Left renal pelvis (tissue), 4 donors: ENCODE measurements around the gene CHD3. TPM values are rescaled to one million over a fixed set of nuclear protein-coding genes. Genes with fewer than 3 reads are reported as not detected.

ENCODE experiments used
- DNase-seq, 4 donors: peaks; one replicate each; pipeline ENCODE4 v3.0.0-alpha.2; 2013; ENCODE audit warnings: low read depth in 4 of 4, low spot score in 3 of 4
- polyA plus RNA-seq, 4 donors: library from polyadenylated mRNA; unstranded; fragments of 120-200 nt; gene quantifications; one replicate each; pipeline ENCODE4 v1.2.1, GENCODE V29; 2013; ENCODE audit not compliant: insufficient read length in 4 of 4

CHD3 gene
- polyA plus RNA-seq = 100 to 1,000 TPM; 146 to 213 (median 186) TPM

DNA sequence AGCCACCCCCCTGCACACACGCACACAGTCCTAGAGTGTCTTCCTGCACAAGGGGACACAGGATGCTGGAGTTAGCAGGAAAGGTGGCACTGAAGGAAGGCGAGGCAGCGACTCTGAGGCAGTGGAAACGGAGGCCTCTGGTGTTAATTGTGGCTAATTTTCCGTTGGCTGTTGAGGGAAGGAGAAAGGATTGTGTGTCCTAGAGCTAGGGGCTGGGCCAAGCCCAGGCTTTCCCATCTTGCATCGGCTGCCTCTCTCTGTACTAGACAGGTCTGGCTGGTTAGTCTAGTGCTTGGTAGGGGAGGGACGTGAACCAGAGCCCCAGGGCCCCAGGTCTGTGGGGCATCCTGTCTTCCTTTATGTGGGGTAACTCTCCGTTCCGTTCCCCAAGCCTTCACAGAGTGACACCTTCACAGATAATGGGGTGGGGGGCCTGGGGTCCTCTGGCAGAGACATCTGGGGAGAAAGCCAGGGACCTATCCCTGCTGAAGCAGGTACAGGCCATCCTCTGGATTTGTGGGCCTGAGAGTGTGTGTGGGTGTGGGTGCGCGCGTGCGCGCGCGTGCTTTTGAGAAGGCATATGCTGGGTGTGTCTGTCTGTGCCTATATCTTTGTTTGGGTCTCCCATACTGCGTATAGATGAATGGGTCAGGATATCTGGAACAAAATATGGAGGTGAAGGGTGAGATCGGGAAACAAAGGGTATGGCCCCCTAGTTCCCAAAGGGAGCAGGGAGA is at the start of gene CHD3:
CHD3 (plus strand) TSS at position 606 of the 737 bp plus-strand sequence. CDS start 212 bp downstream, outside the sequence.
- DNase-seq = peak in 2 of 4 donors; percentile 21 to 24

DNA sequence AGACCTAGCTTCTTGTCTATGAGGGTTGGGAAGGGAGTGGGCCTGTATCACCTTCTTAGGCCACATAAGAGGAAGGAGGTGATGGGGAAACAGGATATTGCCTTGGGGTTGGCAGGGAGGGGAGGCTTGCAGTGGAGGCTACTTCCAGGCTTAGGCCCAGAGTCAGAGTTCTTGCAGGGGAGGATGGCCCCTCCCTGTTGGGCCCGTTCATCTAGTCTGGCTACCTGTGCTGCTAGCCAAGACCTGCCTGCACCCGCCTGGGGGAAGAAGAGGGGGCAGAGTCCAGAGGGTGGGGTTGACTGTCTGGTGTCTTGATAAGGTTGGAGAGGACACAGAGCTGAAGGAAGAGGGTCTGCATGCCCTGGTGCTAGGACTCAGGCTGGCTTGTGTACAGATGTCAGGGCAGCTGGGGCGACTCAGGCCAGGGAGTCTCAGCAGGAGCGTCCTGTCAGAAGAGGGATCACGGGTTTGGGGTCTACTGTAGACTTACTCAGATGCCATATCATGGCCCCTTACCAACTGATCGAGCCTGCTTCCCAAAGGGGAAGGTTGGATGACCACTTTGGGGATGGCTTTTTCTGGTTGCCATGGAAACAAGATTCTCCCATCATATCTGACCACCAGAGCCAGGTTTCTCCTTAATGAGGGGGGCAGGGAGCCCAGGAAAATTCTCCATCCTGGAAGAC is 49.3 kb upstream of the CHD3 start:
- no peak for DNase-seq

DNA sequence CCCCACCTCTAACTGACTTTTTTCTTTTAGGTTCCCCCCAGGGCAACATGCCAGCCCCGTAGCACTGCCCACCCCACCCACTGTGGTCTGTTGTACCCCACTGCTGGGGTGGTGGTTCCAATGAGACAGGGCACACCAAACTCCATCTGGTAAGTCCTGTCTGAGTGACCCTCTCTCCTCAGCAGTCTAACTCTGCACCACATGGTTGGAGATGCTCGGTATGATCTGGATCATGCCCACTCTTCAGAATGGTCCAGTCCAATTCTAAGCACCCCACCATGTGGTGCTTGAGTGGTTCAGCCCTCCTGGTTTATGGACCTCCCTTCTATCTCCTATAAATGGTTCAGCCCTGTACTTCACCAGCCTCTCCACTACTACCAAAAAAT is 48.7 kb upstream of the CHD3 start:
- no peak for DNase-seq

DNA sequence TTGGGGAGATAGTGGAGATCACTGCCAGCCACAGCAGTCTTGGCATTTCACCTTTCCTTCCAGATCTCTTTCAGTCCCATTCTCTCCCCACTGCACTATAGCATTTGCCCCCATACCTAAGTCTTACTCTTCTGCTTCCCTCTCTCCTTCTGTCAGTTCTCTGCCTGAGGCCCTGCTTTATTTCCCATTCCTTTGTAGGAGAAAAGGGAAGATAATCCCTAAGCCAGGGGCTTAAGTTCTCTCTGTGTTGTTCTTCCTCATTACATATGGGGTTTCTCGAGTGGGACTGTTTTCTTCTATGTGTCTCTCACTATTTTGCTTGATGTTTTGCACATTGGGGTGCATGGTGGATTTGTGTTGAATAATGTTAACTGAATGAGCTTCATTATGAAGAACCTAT is 48.1 kb upstream of the CHD3 start:
- no peak for DNase-seq

DNA sequence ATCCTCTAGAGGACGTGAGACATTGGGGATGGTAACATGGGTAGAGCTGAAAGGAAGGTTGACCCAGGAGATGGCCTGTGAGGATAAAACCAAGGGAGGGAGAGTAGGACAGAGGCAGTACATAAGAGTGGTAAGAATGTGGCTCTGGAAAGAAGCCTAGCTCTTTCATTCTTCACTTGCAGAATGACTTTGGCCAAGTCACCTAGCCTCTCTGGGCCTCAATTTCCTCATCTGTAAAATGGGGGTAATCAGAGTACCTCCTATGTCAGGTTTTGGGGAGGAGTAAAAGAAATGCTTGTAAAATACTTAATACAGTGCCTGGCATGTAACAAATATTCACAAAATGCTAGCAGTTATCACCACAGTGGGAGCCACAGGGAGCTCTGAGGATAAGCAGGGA is 47.7 kb upstream of the CHD3 start:
- DNase-seq = no peak

DNA sequence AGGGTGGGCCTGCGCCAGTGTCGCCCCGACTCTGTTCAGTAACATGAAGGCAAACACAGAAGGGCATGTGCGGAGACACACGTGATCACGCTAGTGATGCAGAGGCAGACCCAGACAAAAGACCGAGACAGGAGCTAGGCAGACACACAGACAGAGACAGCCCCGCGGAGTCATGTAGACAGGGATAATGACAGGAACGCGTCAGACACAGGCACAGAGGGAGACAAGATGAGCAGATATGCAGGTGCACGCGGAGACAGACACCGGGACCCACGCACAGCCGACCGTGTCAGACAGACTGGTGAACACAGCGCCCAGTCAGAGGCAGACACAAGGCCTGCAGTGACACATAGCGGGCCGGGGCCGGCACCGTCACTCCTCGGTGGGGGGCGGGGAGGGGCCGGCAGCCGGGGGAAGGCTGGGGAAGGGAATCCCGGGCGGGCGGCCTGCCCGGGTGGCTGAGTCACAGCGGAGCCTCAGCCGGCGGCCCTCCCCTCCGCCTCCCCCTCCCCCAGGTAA is 47.1 kb upstream of the CHD3 start:
- peak in 1 of 4 donors; percentile 29 for DNase-seq

DNA sequence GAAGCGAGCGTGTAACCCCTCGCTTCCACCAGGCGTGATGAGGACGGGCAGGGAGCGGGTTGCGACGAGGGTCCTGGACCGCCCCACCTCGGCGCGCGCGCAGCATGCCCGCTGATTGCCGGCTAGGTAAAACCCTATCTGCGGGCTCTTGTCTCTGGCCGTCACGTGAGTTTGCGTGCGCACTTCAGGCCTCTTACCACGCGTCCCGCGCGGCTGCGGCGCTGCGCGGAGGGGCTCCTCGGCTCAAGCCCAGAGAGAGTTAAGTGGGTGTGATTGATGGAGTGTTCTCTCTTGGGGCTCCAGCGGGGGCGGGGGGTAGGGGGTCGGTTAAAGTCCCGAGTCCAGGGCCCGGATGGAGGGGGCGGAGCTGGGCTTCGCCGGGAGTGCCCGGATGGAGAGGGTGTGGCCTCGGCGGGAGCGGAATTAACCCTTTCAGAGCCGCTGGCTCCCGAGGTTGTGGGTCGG is 46.6 kb upstream of the CHD3 start:
- peak; percentile 79 to 86 (median 84) for DNase-seq

DNA sequence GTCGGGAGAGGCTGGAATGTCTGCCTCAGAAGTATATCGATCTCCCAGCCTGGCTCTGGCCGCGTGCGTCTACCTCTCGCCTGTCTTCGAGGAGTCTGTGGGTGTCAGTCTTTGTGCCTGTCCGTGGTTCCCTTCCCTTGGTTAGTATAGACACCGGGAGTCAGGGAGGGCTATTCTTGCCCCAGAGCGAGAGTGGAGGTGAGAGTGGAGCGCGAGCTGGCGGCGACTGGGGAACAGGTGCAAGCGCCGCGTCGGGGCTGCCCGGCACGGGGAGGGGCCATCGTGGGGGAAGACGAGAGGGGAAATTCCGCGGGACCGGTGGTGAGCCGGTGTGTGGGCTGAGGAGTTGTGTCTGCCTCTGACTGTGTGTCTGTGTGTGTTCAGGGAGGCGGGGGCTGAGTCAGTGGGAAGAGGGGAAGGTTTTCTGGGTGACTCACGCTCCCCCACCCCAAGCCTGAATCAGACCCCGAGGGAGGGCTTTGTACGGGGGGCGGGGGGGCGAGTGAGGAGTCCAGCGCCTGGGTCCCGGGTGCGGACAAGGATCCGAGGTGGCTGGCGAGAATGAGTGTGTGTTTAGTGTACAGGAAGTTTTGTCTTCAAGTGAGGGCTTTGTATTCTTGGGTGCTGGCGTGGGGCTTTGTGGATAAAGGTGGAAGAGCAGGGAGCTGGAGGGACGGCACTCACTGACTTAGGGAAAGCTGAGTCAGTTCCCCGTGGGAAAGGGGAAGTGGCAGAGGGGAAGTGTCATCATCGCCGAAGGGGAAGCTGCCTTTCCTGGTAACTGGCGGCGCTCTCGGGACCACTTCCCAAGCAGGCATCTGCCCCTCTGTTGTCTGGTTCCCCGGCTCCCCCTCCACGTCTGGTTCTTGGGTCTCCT is 46.0 kb upstream of the CHD3 start:
- DNase-seq = peak in 1 of 4 donors; percentile 19

DNA sequence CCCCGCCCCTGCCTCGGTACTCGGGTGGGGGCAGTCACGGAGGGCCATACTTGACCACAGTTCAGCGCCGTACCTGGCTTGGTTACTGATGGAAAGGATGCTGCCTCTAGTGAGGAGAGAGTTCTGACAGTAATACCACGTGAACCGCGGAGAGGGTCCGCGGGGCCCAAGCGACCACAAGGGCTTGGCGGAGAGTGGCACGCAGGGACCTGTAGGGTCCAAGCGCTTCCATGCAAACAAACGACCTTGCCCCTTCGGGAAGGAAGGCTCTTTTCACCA is 45.4 kb upstream of the CHD3 start:
- no peak for DNase-seq

DNA sequence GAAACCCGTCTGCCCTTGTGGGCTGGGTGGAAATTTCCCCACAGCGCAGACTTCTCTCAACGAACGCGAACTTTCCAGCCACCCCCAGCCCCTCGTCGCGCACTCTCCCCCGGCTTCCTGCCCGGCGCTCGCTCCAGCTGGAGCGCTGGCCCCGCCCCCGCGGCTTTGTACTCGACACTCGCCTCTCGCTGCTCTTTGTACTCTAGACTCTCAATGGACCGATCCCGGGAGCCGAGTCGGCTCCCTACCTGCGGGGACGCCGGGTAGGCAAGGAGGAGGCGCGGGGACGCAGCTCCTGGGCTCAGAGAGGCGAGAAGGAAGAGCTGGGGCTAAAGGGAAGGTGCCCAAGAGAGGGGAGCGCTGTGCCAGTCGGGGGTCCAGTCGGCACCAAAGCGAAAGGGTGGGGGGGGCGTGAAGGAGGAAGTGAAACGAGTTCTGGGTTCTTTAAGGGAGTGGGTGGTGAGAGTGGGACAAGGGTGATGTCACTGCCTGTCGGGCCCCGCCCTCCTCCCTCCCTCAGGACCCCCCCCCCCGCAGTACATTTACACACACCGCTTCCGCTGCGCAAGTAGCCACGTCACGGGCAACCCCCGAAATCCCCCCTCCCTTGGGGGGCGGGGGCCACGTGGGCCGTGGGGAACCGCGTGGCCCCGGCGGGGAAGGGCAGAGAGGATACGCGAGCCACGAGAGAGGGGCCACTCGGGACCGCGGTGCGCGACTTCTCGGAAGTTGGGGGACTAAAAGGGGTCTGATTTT is 44.9 kb upstream of the CHD3 start:
- peak in 1 of 4 donors; percentile 65 for DNase-seq

DNA sequence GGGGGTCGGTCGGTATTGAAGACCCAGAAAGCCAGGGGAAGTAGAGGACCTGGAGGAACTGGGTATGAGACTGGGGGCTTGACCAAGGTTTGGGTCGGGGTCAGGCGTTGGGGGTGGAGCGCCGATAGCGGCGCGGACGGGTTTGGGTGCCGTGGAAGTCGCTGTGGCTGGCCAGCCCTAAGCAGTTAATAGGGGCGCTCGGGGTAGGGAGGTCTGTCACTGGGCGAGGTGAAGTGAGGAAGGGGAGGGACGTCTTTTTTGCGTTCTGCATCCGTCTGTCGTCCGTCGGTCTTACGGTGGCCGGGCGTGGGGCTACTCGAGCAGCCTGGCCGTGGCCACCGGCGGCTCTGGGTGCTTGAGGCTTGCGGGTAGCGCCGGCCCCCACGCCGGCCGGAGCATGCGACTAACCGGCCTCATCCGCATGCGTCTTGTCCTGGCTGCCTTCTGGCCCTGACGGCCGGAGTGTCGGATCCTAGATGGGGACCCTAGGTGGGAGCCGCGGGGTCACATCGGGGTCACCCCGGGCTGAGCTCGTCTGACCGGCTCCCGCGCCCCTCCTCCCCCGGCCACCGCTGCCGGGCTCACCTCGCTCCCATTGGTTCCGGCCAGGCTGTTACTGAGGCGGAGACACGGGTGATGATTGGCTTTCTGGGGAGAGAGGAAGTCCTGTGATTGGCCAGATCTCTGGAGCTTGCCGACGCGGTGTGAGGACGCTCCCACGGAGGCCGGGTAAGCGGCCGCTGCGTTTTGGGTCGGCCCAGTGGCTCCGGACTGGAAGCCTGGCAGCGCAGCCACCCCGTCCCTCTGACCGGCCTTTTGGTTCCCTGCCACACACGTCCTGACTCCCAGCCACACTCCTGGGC is 44.1 kb upstream of the CHD3 start:
- peak; percentile 76 to 91 (median 82) for DNase-seq

DNA sequence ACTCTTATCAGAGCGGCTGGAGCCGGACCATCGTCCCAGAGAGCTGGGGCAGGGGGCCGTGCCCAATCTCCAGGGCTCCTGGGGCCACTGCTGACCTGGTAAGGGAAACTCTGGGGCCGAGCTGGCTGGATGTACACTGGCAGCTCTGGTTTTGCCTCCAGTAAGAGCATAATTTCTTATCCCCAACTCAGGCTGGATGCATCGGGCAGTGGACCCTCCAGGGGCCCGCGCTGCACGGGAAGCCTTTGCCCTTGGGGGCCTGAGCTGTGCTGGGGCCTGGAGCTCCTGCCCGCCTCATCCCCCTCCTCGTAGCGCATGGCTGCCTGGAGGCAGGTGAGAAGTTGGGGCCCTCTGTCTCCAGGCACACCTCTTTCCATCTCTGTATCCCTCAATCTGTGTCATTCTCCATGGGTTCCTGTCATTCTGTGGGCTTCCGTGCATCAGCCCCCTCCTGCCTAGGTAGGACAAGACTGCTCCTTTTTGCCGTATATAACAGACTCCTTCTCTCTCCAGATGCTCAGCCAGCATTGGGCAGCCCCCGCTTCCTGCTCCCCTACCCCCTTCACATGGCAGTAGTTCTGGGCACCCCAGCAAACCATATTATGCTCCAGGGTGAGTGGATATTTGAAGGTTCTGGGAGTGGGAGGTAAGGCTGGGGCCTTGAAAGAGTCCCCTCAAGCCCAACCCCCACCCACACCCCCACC is 43.1 kb upstream of the CHD3 start:
- no peak for DNase-seq

DNA sequence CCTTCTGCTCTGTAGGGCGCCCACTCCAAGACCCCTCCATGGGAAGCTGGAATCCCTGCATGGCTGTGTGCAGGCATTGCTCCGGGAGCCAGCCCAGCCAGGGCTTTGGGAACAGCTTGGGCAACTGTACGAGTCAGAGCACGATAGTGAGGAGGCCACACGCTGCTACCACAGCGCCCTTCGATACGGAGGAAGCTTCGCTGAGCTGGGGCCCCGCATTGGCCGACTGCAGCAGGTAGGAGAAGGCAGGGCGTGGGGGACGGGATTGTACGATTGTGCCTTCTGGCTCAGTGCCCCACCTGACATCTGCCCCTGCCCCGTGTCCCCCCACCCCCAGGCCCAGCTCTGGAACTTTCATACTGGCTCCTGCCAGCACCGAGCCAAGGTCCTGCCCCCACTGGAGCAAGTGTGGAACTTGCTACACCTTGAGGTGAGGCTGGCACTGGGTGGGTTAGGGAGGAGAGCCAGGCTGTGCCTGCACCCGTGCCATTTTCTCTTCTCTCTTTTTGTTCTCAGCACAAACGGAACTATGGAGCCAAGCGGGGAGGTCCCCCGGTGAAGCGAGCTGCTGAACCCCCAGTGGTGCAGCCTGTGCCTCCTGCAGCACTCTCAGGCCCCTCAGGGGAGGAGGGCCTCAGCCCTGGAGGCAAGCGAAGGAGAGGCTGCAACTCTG is 42.4 kb upstream of the CHD3 start:
- no peak for DNase-seq

DNA sequence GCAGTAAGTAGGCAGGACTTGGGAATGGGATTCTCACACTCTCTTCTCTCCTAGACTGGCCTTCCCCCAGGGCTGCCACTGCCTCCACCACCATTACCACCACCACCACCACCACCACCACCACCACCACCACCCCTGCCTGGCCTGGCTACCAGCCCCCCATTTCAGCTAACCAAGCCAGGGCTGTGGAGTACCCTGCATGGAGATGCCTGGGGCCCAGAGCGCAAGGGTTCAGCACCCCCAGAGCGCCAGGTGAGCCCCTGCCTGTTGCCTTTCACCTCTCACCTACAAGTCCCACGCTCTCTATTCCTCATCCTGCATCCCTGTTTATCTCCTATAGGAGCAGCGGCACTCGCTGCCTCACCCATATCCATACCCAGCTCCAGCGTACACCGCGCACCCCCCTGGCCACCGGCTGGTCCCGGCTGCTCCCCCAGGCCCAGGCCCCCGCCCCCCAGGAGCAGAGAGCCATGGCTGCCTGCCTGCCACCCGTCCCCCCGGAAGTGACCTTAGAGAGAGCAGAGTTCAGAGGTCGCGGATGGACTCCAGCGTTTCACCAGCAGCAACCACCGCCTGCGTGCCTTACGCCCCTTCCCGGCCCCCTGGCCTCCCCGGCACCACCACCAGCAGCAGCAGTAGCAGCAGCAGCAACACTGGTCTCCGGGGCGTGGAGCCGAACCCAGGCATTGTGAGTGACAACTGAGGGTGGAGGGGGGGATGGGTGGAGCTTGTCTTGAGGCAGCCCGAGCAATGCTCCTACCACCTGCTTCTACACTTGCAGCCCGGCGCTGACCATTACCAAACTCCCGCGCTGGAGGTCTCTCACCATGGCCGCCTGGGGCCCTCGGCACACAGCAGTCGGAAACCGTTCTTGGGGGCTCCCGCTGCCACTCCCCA is 41.6 kb upstream of the CHD3 start:
- no peak for DNase-seq

DNA sequence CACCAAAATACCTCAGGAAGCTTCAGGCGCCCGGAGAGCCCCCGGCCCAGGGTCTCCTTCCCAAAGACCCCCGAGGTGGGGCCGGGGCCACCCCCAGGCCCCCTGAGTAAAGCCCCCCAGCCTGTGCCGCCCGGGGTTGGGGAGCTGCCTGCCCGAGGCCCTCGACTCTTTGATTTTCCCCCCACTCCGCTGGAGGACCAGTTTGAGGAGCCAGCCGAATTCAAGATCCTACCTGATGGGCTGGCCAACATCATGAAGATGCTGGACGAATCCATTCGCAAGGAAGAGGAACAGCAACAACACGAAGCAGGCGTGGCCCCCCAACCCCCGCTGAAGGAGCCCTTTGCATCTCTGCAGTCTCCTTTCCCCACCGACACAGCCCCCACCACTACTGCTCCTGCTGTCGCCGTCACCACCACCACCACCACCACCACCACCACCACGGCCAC is 40.4 kb upstream of the CHD3 start:
- DNase-seq = no peak

DNA sequence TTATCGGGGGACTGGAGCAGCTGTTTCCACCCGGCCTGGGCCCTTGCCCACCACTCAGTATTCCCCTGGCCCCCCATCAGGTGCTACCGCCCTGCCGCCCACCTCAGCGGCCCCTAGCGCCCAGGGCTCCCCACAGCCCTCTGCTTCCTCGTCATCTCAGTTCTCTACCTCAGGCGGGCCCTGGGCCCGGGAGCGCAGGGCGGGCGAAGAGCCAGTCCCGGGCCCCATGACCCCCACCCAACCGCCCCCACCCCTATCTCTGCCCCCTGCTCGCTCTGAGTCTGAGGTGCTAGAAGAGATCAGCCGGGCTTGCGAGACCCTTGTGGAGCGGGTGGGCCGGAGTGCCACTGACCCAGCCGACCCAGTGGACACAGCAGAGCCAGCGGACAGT is 39.9 kb upstream of the CHD3 start:
- no peak for DNase-seq

DNA sequence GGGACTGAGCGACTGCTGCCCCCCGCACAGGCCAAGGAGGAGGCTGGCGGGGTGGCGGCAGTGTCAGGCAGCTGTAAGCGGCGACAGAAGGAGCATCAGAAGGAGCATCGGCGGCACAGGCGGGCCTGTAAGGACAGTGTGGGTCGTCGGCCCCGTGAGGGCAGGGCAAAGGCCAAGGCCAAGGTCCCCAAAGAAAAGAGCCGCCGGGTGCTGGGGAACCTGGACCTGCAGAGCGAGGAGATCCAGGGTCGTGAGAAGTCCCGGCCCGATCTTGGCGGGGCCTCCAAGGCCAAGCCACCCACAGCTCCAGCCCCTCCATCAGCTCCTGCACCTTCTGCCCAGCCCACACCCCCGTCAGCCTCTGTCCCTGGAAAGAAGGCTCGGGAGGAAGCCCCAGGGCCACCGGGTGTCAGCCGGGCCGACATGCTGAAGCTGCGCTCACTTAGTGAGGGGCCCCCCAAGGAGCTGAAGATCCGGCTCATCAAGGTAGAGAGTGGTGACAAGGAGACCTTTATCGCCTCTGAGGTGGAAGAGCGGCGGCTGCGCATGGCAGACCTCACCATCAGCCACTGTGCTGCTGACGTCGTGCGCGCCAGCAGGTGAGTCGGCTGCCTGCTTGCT is 39.3 kb upstream of the CHD3 start:
- DNase-seq = no peak
